Esophagus (tissue), 2 donors: ENCODE measurements around the gene PSG5. TPM values are rescaled to one million over a fixed set of nuclear protein-coding genes. Genes with fewer than 3 reads are reported as not detected.
"Not testable (repeated sequence)": the region's sequence is repeated elsewhere in the genome, so short reads cannot be mapped to it uniquely, and the experiment has no call there.

Experiments
- H3K27ac ChIP-seq, 2 donors: one replicate each; pipeline ENCODE4 v1.5.1; 2013; ENCODE audit warnings: low read depth in 2 of 2, mild to moderate bottlenecking in 2 of 2, inconsistent platforms in 1 of 2, low read length in 1 of 2, moderate library complexity in 1 of 2
- H3K27me3 ChIP-seq, 2 donors: one replicate each; pipeline ENCODE4 v1.6.1; 2013; ENCODE audit warnings: low read length in 2 of 2, control low read depth in 1 of 2, mild to moderate bottlenecking in 1 of 2; ENCODE audit not compliant: insufficient read depth in 2 of 2, control insufficient read depth in 1 of 2
- H3K36me3 ChIP-seq, 2 donors: one replicate each; pipeline ENCODE4 v1.6.1; 2013; ENCODE audit warnings: low read length in 1 of 2; ENCODE audit not compliant: control insufficient read depth in 2 of 2, insufficient read depth in 2 of 2
- H3K4me1 ChIP-seq, 2 donors: one replicate each; pipeline ENCODE4 v1.6.1; 2013; ENCODE audit warnings: low read length in 1 of 2; ENCODE audit not compliant: control insufficient read depth in 2 of 2, insufficient read depth in 2 of 2
- H3K4me3 ChIP-seq, 2 donors: one replicate each; pipeline ENCODE4 v1.5.1; 2013; ENCODE audit warnings: low read length in 2 of 2, mild to moderate bottlenecking in 2 of 2, low read depth in 1 of 2, moderate library complexity in 1 of 2
- H3K9me3 ChIP-seq, 2 donors: one replicate each; pipeline ENCODE4 v1.6.1; 2013; ENCODE audit warnings: mild to moderate bottlenecking in 2 of 2, low read depth in 1 of 2, low read length in 1 of 2, moderate library complexity in 1 of 2; ENCODE audit not compliant: control insufficient read depth in 2 of 2, insufficient read depth in 1 of 2
- WGBS, 2 donors: extraction: QIAGEN DNeasy Blood & Tissue Kit; methylation state at CpG; one replicate each; pipeline ENCODE4 v1.1.7; 2013; 5-methylcytosine and 5-hydroxymethylcytosine counted together
- polyA plus RNA-seq, 2 donors: library from polyadenylated mRNA; stranded (reverse); fragments of 200-250 nt; gene quantifications; one replicate each; pipeline ENCODE4 v1.2.3, GENCODE V29; 2013
- donor health status: healthy with polysubstance abuse.
- donor health status: Bipolar disorder and iron deficiency.

The PSG5 gene
- polyA plus RNA-seq, 2 donors = not detected

DNA sequence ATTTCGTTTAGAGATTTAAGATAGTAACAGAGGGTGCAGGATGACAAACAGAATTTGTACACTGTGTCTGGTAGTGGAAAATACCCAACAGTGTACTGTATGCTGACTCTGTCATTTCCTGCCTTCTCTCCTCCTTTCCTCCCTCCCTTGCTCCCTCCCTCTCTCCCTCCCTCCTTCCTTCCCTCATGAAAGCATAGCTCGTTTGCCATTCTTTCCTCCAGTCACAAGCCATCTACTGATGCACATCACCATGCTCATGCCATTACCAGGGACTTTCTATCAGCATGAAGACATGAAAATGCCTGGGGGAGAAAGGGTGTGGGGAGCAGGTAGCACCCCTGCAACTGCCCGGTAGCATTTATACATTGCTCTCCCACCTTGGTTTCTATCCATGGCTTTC, 66.8 kb downstream of the PSG5 start:
- not testable (repeated sequence) for H3K27me3 ChIP-seq, H3K9me3 ChIP-seq, H3K4me1 ChIP-seq, H3K4me3 ChIP-seq, H3K36me3 ChIP-seq, H3K27ac ChIP-seq
- WGBS, 2 donors = 48 to 59% methylated on average over 2 to 3 of the region's 3 CpGs

Other genes starting within 250 kb of the PSG5 start
- gene PSG7, start 249.3 kb downstream of the PSG5 start, polyA plus RNA-seq = not detected
- not detected for gene PSG11, start 160.1 kb downstream of the PSG5 start, polyA plus RNA-seq
- gene PSG2, start 103.8 kb downstream of the PSG5 start, polyA plus RNA-seq = not detected
- gene PSG4, start 19.1 kb upstream of the PSG5 start, polyA plus RNA-seq = 1 to 10 TPM in 1 of 2 donors, under 1 TPM in 1; 0.08 to 1.6 TPM
- gene PSG9, start 83.0 kb upstream of the PSG5 start, polyA plus RNA-seq = under 1 TPM in 1 of 2 donors, not detected in 1; 0.04 TPM
- gene CD177, start 167.2 kb upstream of the PSG5 start, polyA plus RNA-seq = under 1 TPM; 0.06 to 0.53 TPM
- 1 to 10 TPM in 1 of 2 donors, under 1 TPM in 1; 0.96 to 2.4 TPM for gene TEX101, start 228.4 kb upstream of the PSG5 start, polyA plus RNA-seq